T follicular helper cell (primary cell): Measurements from ENCODE around the gene ZNF827.

Source experiments
- DNase-seq: peaks from one replicate; pipeline ENCODE4 v3.0.0-alpha.2; 2020; ENCODE audit warnings: low read depth

The ZNF827 gene

GRCh38 chr4:145887241-145887991 lies 51.2 kb downstream of the ZNF827 start:
- no peak for DNase-seq

- no peak for DNase-seq
These were observed 51.8 kb downstream of the ZNF827 start for GRCh38 chr4:145886871-145887240.

- no peak for DNase-seq
These were observed 53.0 kb downstream of the ZNF827 start for GRCh38 chr4:145885666-145886065.

GRCh38 chr4:145884775-145885174 lies 53.8 kb downstream of the ZNF827 start:
- no peak for DNase-seq

GRCh38 chr4:145883101-145883694 lies 55.4 kb downstream of the ZNF827 start:
- no peak for DNase-seq

- DNase-seq = no peak
These were observed 56.0 kb downstream of the ZNF827 start for GRCh38 chr4:145882604-145883003.

GRCh38 chr4:145881989-145882388 lies 56.6 kb downstream of the ZNF827 start:
- DNase-seq = no peak

- no peak for DNase-seq
These were observed 57.0 kb downstream of the ZNF827 start for GRCh38 chr4:145881576-145881975.

GRCh38 chr4:145880355-145880960 lies 58.2 kb downstream of the ZNF827 start:
- no peak for DNase-seq

GRCh38 chr4:145879598-145879997 lies 59.0 kb downstream of the ZNF827 start:
- DNase-seq = no peak

- no peak for DNase-seq
These were observed 59.9 kb downstream of the ZNF827 start for GRCh38 chr4:145878501-145879435.

- DNase-seq = no peak
These were observed 62.0 kb downstream of the ZNF827 start for GRCh38 chr4:145876531-145877180.

- DNase-seq = no peak
These were observed 64.7 kb downstream of the ZNF827 start for GRCh38 chr4:145873901-145874300.

- no peak for DNase-seq
These were observed 67.4 kb downstream of the ZNF827 start for GRCh38 chr4:145871209-145871608.

- no peak for DNase-seq
These were observed 68.2 kb downstream of the ZNF827 start for GRCh38 chr4:145870155-145871020.

- DNase-seq = no peak
These were observed 69.8 kb downstream of the ZNF827 start for GRCh38 chr4:145868637-145869409.

- no peak for DNase-seq
These were observed 71.2 kb downstream of the ZNF827 start for GRCh38 chr4:145867406-145867805.

- no peak for DNase-seq
These were observed 71.6 kb downstream of the ZNF827 start for GRCh38 chr4:145866991-145867390.

GRCh38 chr4:145865274-145865941 lies 73.2 kb downstream of the ZNF827 start:
- no peak for DNase-seq
